Activated naive CD4-positive, alpha-beta T cell (primary cell): Measurements from ENCODE around the gene TNFAIP6.
"Not testable (repeated sequence)": the region's sequence is repeated elsewhere in the genome, so short reads cannot be mapped to it uniquely, and the experiment has no call there.

Experiments used
- DNase-seq, 4 experiments: peaks; one replicate each; lab custom pipeline; 2025; lab: John Stamatoyannopoulos, UW

TNFAIP6 gene

DNA sequence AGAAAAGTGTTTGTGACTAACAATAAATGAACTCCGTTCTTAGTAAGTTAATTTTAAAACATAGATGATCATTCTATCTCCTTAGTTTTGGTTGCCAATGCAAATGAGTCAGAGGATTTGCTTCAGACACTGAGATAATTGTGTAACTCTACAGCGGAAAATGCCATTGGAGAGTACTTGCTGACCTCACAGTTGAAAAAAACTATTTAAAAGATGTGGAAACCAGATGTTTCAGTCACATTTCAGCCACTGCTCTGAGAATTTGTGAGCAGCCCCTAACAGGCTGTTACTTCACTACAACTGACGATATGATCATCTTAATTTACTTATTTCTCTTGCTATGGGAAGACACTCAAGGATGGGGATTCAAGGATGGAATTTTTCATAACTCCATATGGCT is at the start of gene TNFAIP6:
TSS of gene TNFAIP6 (plus strand) at position 234 of the 400 bp plus-strand sequence. CDS start at position 309, 75 bp downstream.
- DNase-seq, result no peak

DNA sequence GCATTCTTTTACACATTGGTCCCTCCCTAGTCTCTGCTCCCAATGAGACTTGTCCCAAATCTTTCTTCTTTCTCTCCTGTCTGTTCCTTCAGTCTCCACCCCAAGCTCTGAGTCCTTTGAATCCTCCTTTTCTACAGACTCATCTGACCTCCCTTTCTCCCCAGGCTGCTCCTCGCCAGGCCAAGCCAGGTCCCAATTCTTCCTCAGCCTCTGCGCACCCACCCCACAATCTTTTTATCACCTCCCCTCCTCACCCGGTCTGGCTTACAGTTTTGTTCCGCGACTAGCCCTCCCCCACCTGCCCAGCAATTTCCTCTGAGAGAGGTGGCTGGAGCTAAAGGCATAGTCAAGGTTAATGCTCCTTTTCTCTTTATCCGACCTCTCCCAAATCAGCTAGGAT is 47.1 kb upstream of the TNFAIP6 start:
- not testable (repeated sequence) for DNase-seq

DNA sequence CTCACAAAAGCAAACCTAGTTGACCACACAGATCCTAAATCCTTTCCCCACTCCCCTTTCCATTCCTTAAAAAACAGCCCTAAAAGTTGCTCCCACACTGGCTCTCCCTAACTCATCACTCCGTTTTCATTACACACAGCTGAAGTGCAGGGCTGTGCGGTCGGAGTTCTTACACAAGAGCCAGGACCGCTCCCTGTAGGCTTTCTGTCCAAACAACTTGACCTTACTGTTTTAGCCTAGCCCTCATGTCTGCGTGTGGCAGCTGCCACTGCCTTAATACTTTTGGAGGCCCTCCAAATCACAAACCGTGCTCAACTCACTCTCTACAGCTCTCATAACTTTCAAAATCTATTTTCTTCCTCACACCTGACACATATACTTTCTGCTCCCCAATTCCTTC is 45.0 kb upstream of the TNFAIP6 start:
- DNase-seq, result not testable (repeated sequence)

- DNase-seq, result no peak
Measured at GRCh38 chr2:151315381-151315903, 42.0 kb upstream of the TNFAIP6 start.

- DNase-seq, result no peak
Measured at GRCh38 chr2:151325581-151326095, 31.8 kb upstream of the TNFAIP6 start.

- DNase-seq, result no peak
Measured at GRCh38 chr2:151326554-151326953, 30.8 kb upstream of the TNFAIP6 start.

DNA sequence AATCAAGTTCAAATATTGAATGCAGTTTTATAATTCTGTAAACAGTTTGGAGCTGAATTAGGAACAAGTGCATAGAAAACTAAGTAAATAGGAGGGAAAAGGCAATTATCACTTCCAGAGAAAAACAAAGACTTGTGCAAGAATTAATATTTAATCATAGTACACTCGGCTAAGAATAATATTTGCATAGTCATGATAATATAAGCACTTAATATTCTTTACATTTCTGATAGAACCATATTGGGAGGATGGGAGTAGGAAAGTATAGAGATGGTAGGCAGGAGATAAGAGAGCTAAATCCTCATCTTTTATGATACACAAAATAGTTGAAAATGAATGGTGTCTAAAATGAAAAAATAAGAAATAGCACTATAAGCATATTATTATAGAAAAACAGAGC is 27.4 kb upstream of the TNFAIP6 start:
- DNase-seq, result no peak

GRCh38 chr2:151333083-151333482 is 24.3 kb upstream of the TNFAIP6 start:
- DNase-seq, result no peak

DNA sequence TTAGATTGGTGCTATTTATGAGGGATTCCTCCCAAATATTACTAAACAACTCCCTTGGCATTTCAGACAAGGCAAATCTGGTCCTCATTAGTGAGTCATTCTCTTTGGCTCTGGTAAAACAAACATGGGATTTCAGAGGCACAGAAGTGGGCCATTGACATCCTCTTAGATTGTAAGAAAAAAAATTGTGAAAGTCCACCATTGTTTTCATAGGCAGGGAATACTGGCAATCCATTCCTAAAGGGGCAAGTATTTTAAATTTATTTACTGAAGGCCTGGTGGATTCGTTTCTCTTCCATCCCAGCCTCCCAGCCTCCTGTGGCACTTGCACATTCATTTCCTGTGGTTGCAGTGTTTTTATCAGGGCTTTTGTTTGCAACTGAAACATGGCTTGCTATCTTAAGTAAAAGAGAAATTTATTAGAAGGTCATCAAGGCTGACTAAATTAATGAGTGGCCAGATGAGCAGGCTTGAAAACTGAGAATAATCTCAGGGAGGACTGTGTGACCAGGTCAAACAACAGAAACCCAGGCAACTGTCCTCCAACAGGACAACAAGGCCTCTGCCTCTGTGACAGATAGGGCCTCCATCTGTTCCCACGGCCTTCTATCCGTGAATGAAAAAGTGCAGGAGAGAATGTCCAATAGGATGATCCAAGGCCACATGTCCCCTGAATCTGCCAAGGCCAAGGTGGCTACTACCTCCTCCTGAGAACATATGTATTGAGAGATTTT is 23.1 kb upstream of the TNFAIP6 start:
- no peak for DNase-seq

GRCh38 chr2:151336863-151337371 is 20.5 kb upstream of the TNFAIP6 start:
- DNase-seq, result no peak

GRCh38 chr2:151337643-151338042 is 19.7 kb upstream of the TNFAIP6 start:
- DNase-seq, result no peak

DNA sequence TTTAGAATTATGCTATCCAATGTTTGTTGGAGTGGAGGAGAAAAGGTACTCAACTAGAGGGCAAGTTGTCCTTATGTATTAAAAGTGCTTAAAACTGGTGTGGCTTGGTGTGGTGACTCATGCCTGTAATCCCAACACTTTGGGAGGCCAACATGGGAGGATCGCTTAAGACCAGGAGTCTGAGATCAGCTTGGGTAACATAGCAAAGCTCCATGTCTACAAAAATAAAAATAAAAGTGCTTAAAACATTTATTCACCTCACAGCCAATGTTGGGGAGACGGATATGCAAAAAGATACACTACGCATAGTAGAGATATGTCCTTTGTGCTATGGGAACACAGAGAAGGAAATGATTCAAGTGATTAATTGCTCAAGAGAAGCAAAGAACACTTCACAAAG is 19.3 kb upstream of the TNFAIP6 start:
- DNase-seq, result no peak

DNA sequence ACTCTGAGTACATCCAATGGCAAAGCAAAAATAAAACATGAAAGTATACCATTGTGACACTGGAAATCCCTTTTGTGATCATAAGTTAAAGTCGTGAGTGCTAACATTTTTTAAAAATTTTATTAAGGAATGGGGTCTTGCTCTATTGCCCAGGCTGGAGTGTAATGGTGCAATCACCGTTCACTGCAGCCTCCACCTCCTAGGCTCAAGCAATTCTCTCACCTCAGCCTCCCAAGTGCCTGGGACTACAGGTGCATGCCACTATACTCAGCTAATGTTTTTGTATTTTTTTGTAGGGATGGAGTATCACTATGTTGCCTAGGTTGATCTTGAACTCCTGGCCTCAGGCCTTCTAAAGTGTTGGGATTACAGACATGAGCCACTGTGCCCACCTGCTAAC is 14.3 kb upstream of the TNFAIP6 start:
- no peak for DNase-seq

DNA sequence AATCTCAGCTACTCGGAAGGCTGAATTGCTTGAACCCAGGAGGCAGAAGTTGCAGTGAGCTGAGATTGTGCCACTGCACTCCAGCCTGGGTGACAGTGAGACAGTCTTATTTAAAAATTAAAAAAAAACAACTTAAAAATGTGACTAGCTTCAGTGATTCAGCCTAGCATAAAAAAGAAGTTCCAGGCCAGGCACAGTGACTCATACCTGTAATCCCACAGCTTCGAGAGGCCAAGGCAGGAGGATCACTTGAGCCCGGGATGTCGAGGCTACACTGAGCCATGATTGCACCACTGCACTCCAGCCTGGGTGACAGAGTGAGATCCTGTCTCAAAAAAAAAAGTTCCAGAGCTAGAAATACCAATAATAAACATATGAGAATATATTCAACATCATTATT is 13.2 kb upstream of the TNFAIP6 start:
- not testable (repeated sequence) for DNase-seq

GRCh38 chr2:151344906-151345305 is 12.5 kb upstream of the TNFAIP6 start:
- no peak for DNase-seq

- DNase-seq, result no peak
Measured at GRCh38 chr2:151347294-151347693, 10.1 kb upstream of the TNFAIP6 start.

DNA sequence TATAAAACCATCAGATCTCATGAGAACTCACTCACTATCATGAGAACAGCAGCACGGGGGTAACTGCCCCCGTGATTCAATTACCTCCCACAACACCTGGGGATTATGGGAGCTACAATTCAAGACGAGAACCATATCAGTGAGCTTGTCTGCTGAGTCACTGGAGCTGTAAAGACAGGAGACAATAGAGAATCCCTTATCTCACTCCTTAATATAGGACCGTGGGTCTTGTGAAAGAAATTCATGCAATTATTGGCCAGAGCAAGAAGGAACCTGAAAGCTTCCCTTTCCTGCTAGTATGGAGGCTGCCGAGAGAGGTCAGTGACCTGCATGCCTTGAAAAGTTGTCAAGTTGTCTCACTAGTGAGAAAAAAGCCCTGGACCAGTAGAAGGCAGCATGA is 9.5 kb upstream of the TNFAIP6 start:
- no peak for DNase-seq

DNA sequence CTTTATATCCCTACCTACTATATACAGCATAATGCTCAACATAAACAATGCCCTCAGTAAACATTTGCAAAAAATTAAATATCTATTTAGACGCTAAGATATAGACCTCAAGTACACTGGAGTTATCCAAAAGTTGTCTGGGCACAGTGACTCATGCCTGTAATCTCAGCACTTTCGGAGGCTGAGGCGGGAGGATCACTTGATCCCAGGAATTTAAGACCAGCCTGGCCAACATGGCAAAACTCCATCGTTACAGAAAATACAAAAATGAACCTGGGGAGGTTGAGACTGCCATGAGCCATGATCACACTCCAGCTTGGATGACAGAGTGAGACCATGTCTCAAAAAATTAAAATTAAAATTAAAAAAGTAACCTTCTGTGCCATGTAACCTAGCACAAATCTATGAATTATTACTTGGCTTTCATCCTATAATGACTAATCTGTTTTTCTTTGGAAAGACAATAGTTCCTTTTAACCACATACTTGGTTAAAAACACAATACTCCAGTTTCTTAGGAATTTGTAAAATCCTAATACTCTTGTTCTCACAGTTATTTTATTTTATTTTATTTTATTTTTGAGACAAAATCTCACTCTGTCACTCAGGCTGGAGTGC is 6.7 kb upstream of the TNFAIP6 start:
- no peak for DNase-seq

- no peak for DNase-seq
Measured at GRCh38 chr2:151353995-151354394, 3.4 kb upstream of the TNFAIP6 start.

- no peak for DNase-seq
Measured at GRCh38 chr2:151354807-151355206, 2.6 kb upstream of the TNFAIP6 start.

GRCh38 chr2:151358166-151358970 is 976 bp downstream of the TNFAIP6 start:
- DNase-seq, result no peak

DNA sequence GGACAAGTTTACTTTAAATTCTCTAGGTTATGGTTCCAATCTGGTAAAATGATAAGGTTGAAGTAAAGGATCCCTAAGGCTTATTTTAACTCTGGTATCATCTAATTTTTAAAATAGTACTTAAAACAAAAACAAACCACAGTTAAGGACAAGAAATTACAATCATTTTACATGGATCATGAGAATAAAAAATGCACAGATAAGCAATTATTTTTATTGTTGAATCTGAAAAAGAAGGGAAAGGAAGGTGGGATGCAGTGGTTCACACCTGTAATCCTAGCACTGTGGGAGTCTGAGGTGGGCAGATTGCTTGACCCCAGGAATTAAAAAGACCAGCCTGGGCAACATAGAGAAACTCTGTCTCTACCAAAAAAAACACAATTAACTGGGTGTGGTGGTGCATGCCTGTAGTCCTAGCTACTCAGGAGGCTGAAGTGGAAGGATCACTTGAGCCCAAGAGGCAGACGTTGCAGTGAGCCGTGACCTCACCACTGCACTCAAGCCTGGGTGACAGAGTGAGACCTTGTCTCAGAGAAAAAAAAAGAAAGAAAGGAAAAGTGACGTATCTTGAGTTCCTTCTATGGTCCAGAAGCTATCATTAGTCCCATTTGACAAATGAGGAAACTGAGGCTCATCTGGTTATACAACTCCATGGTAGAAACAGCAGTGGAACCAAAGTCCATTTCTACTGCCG is 2.5 kb downstream of the TNFAIP6 start:
- DNase-seq, result no peak
